Testis (tissue), 2 donors: ENCODE measurements around the gene ACAD11.

Experiments used
- POLR2A ChIP-seq: fragments of 450-650 bp; IDR thresholded peaks from one replicate; pipeline ENCODE4 v1.6.1; 2017; ENCODE audit warnings: antibody characterized with exemption, mild to moderate bottlenecking, moderate library complexity
- TF ChIP-seq, protein P1 (sequence below), 3 experiments: fragments of 450-650 bp in 2 of 3; fragments of 200-600 bp in 1 of 3; sonication (generic) in 1 of 3; IDR thresholded peaks; one replicate each; pipeline ENCODE4 v1.5.1; 2016 to 2019; ENCODE audit warnings: antibody characterized with exemption in 3 of 3, mild to moderate bottlenecking in 2 of 3, moderate library complexity in 1 of 3

DNA sequence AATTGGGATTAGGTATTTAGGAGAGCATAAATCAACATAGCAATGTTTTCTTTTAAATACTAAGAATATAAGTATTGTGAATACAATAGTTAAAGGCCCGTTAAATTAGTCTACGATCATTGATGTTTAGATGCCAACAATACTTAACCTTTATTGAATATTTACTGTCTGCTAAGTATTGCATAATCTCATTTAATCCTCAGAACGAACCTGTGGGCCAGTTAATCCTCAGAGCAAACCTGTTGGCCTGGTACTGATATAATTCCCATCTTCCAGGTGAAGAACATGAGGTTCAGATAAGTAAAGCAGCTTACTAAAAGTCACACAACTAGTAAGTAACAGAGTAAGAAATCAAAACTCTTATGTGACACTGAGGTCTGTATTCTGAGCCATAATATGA lies 119.9 kb downstream of the ACAD11 start:
- TF ChIP-seq POLR2A = no peak
- TF ChIP-seq, protein P1, sequence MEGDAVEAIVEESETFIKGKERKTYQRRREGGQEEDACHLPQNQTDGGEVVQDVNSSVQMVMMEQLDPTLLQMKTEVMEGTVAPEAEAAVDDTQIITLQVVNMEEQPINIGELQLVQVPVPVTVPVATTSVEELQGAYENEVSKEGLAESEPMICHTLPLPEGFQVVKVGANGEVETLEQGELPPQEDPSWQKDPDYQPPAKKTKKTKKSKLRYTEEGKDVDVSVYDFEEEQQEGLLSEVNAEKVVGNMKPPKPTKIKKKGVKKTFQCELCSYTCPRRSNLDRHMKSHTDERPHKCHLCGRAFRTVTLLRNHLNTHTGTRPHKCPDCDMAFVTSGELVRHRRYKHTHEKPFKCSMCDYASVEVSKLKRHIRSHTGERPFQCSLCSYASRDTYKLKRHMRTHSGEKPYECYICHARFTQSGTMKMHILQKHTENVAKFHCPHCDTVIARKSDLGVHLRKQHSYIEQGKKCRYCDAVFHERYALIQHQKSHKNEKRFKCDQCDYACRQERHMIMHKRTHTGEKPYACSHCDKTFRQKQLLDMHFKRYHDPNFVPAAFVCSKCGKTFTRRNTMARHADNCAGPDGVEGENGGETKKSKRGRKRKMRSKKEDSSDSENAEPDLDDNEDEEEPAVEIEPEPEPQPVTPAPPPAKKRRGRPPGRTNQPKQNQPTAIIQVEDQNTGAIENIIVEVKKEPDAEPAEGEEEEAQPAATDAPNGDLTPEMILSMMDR (IDR thresholded peaks at IDR 0.05) = no peak
